ENCODE data around the gene GIN1.

DNA sequence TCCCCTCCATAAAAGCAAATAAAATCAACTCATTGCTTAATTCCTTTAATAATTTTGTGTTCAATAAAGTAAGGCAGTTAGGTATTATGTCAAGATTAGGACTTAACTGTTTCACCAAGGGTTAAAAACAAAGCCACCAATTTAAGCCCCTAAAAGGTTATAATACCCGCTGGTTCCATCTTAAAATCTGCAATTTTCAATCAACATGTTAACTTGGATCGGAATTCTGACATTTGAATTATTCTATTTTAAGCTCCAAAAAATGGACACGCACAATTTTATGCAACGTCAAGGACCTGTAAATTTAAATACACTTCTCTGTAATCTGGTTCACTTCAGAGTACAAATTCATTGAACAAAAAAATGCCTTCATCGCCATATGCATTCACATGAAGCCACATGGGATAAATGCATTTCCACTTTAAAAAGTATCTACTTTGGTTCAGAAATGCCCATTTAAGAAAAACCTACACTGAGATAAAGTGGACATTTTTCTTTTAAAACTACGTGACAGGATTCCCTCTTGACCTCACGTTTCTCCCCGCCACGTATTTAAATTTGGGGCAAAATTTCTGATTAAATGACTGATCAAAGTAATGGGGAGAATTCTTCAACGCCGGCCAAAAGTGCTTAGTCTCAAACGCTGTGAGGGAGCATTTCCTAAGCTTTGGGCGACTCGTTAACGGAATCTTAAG lies 721 bp downstream of the GIN1 start:
- TF ChIP-seq, protein P1, sequence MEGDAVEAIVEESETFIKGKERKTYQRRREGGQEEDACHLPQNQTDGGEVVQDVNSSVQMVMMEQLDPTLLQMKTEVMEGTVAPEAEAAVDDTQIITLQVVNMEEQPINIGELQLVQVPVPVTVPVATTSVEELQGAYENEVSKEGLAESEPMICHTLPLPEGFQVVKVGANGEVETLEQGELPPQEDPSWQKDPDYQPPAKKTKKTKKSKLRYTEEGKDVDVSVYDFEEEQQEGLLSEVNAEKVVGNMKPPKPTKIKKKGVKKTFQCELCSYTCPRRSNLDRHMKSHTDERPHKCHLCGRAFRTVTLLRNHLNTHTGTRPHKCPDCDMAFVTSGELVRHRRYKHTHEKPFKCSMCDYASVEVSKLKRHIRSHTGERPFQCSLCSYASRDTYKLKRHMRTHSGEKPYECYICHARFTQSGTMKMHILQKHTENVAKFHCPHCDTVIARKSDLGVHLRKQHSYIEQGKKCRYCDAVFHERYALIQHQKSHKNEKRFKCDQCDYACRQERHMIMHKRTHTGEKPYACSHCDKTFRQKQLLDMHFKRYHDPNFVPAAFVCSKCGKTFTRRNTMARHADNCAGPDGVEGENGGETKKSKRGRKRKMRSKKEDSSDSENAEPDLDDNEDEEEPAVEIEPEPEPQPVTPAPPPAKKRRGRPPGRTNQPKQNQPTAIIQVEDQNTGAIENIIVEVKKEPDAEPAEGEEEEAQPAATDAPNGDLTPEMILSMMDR (IDR thresholded peaks at IDR 0.05) = no peak
- TF ChIP-seq POLR2A (IDR thresholded peaks at IDR 0.05) = no peak

Data from thyroid gland (tissue), 4 donors.